Measurements from ENCODE around the gene CD8B2.
A peak's percentile ranks its signal among the peaks of the same experiment; 100 is the strongest.
"Not testable (repeated sequence)": the region's sequence is repeated elsewhere in the genome, so short reads cannot be mapped to it uniquely, and the experiment has no call there.

Gene CD8B2

GRCh38 chr2:106553321-106553720 lies 66.2 kb downstream of the CD8B2 start:
- no peak for DNase-seq

GRCh38 chr2:106554411-106554810 lies 67.2 kb downstream of the CD8B2 start:
- DNase-seq: no peak

- DNase-seq: no peak
These were observed 67.9 kb downstream of the CD8B2 start for GRCh38 chr2:106555053-106555452.

GRCh38 chr2:106559786-106560185 lies 72.6 kb downstream of the CD8B2 start:
- DNase-seq: not testable (repeated sequence)

GRCh38 chr2:106560773-106561172 lies 73.6 kb downstream of the CD8B2 start:
- DNase-seq: no peak

- DNase-seq: no peak
These were observed 74.2 kb downstream of the CD8B2 start for GRCh38 chr2:106561356-106561755.

GRCh38 chr2:106561803-106562202 lies 74.6 kb downstream of the CD8B2 start:
- no peak for DNase-seq

GRCh38 chr2:106562268-106563186 lies 75.4 kb downstream of the CD8B2 start:
- no peak for DNase-seq

- no peak for DNase-seq
These were observed 76.0 kb downstream of the CD8B2 start for GRCh38 chr2:106563195-106563594.

GRCh38 chr2:106565599-106565998 lies 78.4 kb downstream of the CD8B2 start:
- DNase-seq: peak in 1 of 6 experiments; percentile 3

GRCh38 chr2:106566050-106566449 lies 78.9 kb downstream of the CD8B2 start:
- no peak for DNase-seq

- DNase-seq: not testable (repeated sequence)
These were observed 79.3 kb downstream of the CD8B2 start for GRCh38 chr2:106566484-106566883.

GRCh38 chr2:106570316-106570715 lies 83.2 kb downstream of the CD8B2 start:
- DNase-seq: no peak
